Limb (tissue), 2 donors: ENCODE data around the gene PRKAG2.
A peak's percentile ranks its signal among the peaks of the same experiment; 100 is the strongest.
"Not testable (repeated sequence)": the region's sequence is repeated elsewhere in the genome, so short reads cannot be mapped to it uniquely, and the experiment has no call there.

ENCODE experiments used
- DNase-seq, 2 donors: peaks; one replicate each; pipeline ENCODE4 v3.0.0-alpha.2; 2016; ENCODE audit errors: extremely low spot score in 2 of 2

Gene PRKAG2

DNA sequence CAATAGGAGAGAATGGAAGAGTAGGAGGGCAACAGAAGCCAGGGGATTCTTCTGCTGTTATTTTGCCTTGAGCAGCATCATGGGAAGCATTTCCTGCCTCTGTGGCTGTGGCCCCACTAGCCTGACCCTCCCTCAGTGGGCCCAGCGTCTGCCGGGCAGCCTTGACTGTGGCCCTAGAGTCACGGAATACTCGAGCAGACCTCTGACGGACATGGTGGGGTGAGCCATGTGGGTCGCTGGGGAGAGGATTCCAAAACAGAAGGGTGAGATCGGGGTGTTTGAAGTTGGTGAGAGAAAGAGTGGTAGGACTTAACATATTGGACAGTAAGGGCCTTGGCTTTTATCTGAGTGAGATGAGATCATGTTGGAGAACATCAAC, 8.3 kb upstream of the PRKAG2 start:
- no peak for DNase-seq

DNA sequence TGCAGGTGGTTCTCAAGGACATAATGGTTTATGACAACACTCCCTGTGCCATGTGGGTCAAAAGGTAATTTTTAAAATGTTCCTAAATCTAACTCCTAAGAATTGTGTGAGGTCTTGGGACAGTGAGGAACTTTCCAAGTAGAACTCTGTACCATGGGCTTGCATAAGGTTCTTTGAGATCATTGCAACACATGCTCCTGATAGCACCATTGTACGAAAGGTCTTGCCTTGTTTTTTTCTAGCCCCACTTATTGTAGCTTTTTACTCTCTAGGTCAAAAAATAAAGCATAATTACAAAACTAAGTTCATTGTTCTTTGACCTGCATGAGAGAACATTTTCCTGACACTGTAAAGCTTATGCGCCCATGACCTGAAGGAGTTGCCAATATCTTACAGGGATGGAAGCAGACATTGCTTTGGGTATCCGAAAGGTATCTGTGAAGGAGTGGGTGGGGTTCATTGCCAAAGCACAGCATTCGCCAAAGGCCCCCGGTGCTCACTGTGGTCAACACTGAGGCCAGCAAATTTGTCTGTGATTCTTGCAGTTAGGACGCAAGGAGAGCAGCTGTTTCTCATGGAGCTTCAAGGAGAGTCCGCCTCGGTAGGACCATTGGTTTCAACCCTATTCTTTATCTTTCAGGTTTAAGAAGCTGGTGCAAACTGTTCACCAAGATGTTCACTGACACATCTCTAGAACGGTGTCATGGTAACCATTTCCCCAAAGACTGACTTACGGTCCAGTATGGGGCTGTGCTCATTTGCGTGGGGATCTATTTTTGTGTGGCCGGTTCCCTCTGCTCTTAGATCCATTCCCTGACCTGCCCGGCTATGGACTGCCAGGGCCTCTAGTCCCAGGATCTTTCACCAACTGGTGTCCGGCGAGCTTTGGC, 7.6 kb upstream of the PRKAG2 start:
- DNase-seq: no peak

DNA sequence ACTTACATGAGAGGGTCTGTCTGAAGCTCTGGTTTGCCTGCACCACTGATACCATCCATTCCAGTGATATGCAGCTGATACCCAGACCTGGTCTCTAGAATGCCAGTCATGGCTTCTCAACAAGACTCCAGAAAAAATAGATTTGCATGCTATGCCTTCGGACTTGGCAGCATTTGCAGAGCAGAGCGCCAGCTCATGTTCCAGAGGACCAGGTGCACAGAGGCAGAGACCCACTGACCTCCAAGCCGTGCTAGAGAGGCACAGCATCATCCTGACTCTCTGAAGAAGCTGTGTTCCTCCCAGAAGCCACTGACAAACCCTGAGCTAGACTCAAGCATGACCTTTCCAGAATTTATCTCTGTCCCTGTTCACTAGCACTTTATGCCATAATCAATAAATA, 6.9 kb upstream of the PRKAG2 start:
- no peak for DNase-seq

DNA sequence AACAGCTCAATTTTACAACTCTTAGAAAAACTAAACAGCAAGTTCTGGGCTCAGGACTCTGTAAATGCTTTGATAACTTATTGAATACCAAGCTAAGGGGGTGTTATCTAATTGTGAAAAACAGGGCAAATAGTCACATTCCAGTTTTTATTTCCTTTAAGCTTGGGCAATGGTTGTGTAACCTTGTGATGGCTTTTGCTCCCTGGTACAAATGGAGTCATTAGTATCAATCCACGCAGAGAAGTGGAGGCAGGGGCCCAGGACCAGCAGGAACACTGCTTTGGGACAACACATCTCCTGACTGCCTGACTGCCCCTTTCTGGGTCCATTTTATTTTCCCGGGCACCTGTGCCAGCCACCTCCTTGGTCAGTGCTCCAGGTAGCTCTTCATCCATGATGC, 5.8 kb upstream of the PRKAG2 start:
- DNase-seq: no peak

DNA sequence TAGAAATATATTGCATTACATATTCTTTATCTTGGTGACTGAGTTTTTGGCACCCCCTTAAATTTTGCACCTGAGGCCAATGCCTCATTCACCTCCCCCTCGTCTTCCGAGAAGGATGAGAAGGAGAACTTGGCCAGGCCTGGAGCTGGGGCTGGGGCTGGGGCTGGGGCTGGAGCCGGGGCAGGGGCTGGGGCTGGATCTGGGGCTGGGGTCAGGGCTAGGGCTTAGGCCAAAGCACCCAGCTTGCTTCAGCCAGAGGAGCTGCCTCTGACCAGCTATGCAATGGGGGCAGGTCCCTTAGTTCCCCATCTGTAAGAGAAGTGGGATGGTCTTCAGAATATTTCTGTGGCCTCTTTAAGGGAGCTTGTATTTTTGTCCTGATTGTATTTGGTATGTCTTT, 3.8 kb upstream of the PRKAG2 start:
- DNase-seq: no peak

DNA sequence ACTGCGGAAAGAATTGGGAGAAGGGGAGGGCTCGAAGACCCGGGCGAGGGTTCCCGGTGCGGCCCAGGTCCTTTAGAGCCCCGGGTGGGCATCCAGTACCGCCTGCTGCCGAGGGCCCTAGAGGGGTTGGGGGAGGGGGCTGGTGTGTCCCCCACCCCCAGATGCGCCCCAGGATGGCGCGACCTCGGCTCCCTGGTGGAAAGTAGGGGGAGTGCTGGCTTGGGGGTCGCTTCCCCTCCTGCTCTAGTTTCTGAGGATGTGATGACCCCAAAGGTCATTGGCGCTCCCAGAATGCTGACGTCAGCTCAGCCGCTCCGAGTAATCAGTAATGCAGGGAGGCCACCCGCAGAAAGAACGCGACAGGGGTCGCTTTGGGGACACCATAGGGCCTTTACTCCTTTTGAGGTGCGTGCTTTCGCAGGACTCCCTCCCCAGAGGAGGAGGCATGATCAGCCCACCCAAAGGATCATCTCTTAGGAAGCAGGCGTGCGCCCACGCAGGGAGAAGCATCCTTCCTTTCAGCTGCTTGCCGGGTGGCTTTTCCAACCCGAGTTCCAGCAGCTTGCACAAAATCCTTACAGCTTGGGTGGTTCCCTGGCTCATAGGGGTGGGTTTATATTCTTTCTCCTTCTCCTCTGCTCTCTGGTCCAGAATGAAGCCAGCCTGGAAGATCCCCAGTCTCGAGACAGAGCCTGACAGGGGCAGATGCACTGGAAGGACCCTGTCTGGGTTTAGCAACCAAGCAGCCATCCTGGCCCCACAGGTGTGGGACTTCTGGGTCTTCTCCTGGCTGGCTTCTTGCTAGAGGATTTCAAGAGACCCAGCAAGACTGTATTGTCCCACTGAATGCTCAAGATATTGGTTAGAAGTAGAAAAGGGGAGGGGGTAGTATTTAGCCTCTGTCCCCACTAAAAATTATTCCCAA, 1.3 kb upstream of the PRKAG2 start:
- peak in 1 of 2 donors; percentile 51 for DNase-seq

DNA sequence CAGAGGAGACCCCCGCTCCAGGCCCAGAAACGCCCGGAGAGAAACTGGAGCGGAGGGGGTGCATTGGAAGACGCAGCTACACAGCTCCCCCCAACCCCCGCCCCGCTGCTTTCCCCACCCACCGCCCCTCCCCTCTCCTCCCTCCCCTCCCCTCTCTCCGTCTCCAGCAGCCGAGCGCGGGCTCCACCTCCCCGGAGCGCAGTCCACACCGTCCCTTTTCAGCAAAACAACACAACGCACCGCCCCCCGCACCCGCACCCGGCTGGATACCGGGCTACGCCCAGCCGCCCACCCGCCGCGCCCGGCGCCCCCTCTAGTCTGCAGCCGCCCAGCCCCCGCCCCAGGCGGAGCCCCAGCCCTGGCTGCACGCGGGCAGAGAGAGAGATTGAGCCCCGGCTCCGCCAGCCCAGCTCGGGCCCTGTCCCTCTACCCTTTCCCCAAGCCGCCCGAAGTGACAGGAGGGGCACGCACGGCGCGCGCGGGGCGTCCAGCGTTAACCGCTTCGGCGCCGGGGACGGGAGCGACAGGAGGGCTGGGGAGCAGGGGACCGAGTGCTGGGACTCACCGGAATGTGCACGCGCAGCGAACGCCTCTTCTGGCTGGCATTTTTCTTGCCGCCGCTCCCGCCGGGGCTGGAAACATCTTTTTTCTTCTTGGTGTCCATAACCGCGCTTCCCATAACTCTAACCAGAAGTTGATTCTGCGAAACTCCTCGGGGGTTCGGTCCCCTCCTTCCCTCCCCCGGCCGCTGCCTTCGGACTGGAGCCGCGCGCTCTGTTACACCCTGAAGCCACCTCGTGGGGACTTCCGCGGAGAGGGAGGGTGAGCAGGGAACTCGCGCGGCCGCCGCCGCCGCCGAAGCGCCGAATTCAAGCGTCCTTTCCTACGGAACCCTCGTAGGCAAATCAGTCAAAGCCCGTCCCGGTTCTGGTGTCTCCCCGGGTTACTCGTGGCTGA, 695 bp downstream of the PRKAG2 start:
- DNase-seq: peak; percentile 74 to 85

DNA sequence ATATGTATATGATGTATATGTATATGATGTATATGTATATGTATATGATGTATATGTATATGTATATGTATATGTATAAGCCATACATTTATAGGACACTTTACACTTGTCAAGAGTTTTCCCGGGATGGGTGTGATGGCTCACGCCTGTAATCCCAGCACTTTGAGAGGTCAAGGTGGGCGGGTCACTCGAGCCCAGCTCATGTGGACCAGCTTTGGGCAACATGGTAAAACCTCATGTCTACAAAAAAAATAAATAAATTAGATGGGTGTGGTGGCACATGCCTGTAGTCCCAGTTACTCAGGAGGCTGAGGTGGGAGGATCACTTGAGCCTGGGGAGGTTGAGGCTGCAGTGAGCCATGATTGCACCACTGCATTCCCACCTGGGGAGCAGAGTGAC, 2.4 kb downstream of the PRKAG2 start:
- DNase-seq: not testable (repeated sequence)

DNA sequence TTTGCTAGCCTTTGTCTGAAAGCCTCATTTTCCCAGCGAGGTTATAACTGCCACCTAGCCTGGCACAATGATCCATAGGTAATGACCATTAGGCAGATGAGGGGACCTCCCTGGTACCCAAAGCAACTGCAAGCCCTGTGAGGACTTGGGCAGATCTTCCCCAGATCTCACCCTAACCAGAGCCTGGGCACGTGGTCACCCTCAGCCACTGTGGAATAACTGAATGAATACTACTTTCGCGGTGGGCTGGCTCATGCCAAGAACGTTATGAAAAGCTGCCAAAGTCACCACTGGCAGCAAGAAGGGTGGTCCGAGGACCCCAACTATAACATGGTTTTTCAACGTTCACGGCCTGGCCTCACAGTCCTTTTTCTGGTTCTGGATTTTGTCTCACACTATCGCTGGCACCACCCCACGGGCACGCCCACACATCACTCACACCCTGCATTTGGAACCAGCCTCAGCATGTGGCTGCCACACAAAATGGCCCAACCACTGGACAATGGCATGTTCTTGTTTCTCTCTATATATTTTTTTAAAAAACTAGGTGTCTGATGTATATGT, 3.4 kb downstream of the PRKAG2 start:
- DNase-seq: no peak

DNA sequence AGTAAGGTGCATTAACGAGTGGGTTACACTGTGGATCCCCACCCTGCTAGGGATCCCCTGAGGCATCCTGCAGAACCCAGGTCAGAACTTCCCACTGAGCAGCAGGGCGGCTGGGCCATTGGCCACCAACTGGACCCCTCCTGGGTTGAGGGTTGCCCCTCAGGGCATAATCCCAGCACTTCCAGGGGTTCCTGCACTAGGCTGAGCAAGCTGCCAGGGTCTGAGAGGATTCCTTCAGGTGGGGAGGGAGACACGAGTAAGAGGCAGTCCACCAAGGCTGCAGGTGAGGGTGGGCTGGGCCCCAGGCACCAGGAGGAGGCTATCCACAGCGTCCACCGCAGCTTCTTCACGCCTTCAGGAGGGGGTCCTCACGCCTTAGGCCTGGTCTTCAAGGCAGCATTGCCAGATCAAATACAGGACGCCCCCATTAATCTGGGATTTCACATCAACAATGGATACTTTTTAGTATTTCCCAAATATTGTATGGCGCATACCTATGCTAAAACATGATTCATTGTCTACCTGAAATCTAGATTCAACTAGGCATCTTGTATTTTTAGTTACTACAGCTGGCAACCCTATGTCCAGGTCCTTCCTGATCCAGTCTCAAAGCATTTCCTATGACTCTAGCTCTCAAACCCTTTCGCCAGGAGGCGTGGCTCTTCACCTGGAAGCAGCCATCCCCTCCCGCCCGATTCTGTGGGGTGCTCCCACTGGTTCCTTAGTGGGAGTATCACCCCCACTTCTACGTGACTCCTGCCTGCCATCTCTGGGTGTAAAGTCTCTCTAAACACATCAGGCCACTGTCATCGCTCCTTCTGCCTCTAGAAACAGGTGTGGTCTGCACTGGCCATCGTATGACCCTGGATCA, 4.1 kb downstream of the PRKAG2 start:
- no peak for DNase-seq

DNA sequence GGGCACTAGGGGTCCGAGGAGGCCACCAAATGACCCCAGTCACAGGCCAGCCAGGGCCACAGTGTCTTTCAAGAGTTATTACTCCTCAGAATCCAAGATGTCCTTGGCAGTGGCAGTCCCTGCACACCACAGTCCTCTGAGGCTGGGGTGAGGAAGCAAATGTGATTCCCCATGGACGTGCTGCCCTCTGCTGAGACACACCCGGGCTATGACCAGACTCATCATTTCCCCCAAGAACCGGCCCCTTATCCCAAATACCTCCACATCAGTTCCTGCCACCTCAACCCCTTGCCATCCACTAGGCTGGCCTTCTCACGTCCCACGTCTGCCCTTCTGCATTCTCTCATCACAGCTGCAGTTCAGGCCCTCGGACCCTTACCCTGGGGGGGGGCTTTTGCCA, 5.0 kb downstream of the PRKAG2 start:
- no peak for DNase-seq

DNA sequence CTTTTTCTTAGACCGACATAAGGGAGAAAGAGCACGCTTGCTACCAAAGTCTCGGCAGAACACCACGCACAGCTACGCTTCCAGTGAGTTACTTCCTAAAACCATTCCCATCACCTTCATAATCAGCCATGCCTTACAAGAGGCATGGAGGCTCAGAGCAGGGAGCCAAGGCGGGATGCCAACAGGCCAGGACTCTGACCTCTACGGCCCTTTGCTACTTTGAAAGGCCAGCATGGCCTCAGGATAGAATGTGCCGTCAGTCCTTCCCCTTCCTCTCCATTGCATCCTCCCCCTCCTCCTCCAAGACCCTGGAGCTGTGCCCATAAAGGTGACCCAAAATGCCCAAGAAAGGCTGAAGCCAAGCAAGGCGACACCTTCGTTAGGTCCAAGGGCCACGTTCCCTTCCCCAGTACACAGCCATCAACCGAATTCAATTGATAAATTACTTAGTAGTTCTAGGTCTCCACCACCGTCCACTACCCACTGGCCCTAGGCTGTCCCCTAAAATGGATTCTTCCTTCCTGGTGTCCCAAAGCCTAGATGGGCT, 5.7 kb downstream of the PRKAG2 start:
- no peak for DNase-seq

DNA sequence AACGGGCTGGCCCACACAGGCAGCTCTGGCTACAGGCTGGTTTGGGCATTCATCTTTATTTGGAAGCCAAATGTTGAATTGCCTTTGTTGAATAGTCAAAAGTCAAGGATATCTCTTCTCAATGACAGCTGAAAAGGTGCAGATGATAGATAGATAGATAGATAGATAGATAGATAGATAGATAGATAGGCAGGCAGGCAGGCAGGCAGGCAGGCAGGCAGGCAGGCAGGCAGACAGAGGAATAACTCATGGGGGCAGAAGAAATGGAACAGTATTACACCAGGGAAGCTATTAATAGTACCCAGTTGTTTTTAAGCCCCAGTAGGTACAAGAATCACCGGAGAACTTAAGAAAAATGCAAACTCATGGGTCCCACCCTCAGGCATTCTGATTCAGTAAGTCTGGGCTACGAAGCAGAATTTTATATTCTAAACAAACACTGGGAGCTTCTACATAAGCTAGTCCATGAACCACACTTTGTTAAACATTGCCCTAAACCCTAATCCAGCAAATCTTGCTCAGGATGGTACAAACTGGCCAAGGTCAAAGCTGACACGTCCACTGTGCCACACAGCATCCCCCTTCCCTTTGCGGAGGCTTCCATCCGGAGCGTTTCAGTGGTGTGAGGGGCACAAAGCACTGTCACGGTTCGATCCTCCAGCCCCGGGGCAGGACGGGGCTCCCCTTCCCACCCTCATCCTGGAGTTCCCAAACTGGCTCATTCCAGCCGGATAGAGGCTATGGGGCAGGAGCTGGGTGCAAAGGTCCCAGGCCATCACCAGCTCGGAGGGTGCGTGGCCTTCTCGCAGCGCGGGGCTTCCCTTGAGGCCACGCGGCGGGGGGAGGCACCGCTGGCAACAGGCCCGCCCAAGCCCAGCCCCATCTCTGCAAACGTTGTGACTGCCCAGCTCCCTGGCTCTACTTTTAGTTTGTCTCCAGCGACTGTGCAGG, 6.7 kb downstream of the PRKAG2 start:
- no peak for DNase-seq

DNA sequence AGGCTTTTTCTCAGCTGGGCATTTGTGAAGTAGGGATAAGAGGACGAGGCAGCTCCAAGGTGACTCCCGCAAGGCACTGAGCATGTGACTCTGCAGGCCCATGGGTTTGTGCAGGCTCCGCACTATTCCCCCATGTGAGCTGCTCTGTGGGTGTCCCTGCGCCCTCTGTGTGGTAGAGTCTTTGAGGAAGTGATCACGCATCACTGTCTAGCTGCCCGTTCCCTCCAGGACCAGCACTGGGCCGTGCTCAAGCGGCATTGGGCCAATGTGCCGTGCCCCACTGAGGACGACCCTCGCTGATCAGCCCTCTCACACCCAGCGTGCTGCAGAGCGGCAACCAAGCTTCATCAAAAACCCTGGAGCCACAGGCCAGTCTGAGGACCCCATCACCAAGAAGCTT, 7.5 kb downstream of the PRKAG2 start:
- DNase-seq: no peak

DNA sequence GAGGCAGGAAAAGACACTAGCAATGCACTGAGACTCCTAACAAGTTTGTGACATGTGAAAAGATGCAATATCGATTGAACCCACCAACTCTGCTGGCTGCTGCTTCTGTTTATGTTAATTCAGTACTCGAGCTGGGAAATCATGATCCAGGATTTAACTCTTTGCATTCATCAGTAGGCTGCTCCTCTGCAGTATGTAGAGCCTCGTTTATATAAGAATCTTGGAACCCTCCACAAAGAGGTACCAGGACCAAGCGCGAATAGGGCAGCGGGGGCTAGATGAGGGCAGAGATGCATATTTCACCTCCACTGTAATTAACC, 7.8 kb downstream of the PRKAG2 start:
- no peak for DNase-seq

DNA sequence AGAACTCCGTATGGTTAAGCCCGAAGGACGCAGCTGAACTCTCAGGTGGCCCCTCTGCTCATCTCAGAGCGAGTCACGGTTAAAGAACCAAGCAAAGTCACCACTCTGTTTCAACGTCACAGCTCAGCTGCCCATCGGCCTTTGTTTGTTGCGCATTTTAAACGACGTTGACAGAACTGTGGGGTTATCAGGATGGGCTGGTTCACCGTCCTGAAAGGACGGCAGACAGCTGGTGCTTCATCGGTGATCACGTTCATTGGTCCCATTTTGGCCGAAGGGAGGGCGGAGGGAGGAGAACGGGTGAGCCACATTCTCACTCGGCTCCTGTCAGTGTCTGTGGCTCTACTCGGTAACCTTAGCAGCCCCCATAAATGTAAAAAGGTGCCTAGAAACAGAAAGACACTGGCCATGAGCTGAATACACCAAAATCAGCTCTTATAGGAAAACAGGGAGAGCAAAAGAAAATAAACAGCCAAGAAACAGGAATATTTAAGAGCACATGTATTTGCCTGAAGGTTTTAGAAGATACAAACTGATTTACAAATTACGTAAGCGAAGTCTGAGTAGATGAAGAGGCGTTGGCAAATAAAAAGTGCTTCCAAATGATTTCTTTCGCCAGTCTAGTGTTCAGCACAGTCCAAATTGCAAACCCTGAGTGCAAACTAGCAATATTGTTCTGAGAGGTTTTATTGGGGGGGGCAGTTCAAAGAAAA, 8.4 kb downstream of the PRKAG2 start:
- no peak for DNase-seq

DNA sequence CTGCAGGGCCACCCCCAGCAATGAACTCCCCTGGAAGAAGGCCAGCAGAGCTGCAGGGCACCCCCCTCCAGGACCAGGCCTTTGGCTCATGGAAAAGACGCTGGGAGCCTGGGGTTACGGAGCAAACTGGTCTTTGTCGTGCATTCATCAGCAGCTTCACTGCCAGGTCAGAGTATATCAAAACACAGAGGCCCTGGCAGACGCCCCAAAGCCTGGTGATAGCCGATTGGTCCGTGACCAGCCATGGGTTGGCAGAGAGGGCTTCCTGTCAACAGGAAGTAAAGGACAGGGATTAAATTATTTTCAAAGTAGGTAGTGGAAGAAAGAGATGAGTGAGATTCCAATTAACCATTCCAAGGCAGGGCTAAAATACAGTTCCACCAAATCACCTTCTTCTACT, 9.0 kb downstream of the PRKAG2 start:
- DNase-seq: no peak
